Right ventricle myocardium inferior (tissue), 1 donor: ENCODE measurements around the gene TNFSF9. TPM values are rescaled to one million over a fixed set of nuclear protein-coding genes. Genes with fewer than 3 reads are reported as not detected.
"Not testable (repeated sequence)": the region's sequence is repeated elsewhere in the genome, so short reads cannot be mapped to it uniquely, and the experiment has no call there.

Experiments
- ATAC-seq: fragments of 200-7000 bp; cut with Tn5 transposase; one replicate; pipeline ENCODE4 v1.9.1; 2020; ENCODE audit warnings: mild to moderate bottlenecking, moderate library complexity
- DNase-seq: peaks from one replicate; pipeline ENCODE4 v3.0.0; 2021; ENCODE audit errors: missing footprints
- intact Hi-C: fragments of 100-400 bp; cut with DNase I; formaldehyde crosslinking; loops from one replicate; pipeline ENCODE4 v1.11.0; 2022
- total RNA-seq: library from RNA; stranded (reverse); fragmentation: NEBNext Ultra II Directional; extraction: Animal tissue kit (Norgen Biotek cat#: 25700); gene quantifications from one replicate; pipeline ENCODE4 v1.2.1, GENCODE V29; 2021
- donor health status: DM: no; HTN: yes; CAD: no; lungs with severe emphysema.

The TNFSF9 gene
- total RNA-seq, 1 donor from 2014 or later: 0.78 TPM

GRCh38 chr19:6503407-6504201 lies 27.2 kb upstream of the TNFSF9 start:
- ATAC-seq (no peak), DNase-seq (no peak)
- intact Hi-C loops: no loop called here

- intact Hi-C loops, DNase-seq, ATAC-seq: not testable (repeated sequence)
Measured at GRCh38 chr19:6508028-6508771, 22.6 kb upstream of the TNFSF9 start.

GRCh38 chr19:6509118-6509971 lies 21.5 kb upstream of the TNFSF9 start:
- DNase-seq (peak; percentile 80), ATAC-seq (peak; percentile 63)
- intact Hi-C loops: no loop called here

- DNase-seq (no peak), ATAC-seq (no peak)
Measured at GRCh38 chr19:6510618-6511017, 20.2 kb upstream of the TNFSF9 start.

GRCh38 chr19:6514089-6514488 lies 16.7 kb upstream of the TNFSF9 start:
- ATAC-seq: no peak
- DNase-seq: no peak
- intact Hi-C loops: loop anchor here (10.0 kb wide), 1 partner anchor 491 kb away; no protein-coding TSS in a partner anchor

More at GRCh38 chr19:6510618-6511017, 20.2 kb upstream of the TNFSF9 start:
- intact Hi-C loops: loop anchor here (10.0 kb wide), 1 partner anchor 494 kb away; no protein-coding TSS in a partner anchor

- ATAC-seq (no peak), DNase-seq (no peak)
- intact Hi-C loops: loop anchor here (10.0 kb wide), 1 partner anchor 490 kb away; no protein-coding TSS in a partner anchor
Measured at GRCh38 chr19:6514926-6515544, 15.8 kb upstream of the TNFSF9 start.

- peak; percentile 95 for DNase-seq
- intact Hi-C loops: loop anchor here (2.0 to 10.0 kb wide), 4 partner anchors 117 to 489 kb away; partner anchors contain the start of gene GPR108
- ATAC-seq: peak; percentile 93
Measured at GRCh38 chr19:6516018-6516658, 14.7 kb upstream of the TNFSF9 start.

- ATAC-seq (peak; percentile 93), DNase-seq (peak; percentile 96)
- intact Hi-C loops: loop anchor here (2.0 to 10.0 kb wide), 4 partner anchors 116 to 488 kb away; partner anchors contain the start of gene GPR108
Measured at GRCh38 chr19:6516659-6517291, 14.1 kb upstream of the TNFSF9 start.

GRCh38 chr19:6518145-6518911 lies 12.5 kb upstream of the TNFSF9 start:
- DNase-seq (no peak), ATAC-seq (no peak)
- intact Hi-C loops: loop anchor here (10.0 kb wide), 1 partner anchor 486 kb away; no protein-coding TSS in a partner anchor

- no peak for ATAC-seq
- DNase-seq: no peak
- intact Hi-C loops: loop anchor here (10.0 kb wide), 1 partner anchor 486 kb away; no protein-coding TSS in a partner anchor
Measured at GRCh38 chr19:6519289-6519688, 11.5 kb upstream of the TNFSF9 start.

GRCh38 chr19:6521718-6522646 lies 8.8 kb upstream of the TNFSF9 start:
- DNase-seq (no peak), ATAC-seq (no peak)
- intact Hi-C loops: no loop called here

GRCh38 chr19:6522712-6523111 lies 8.1 kb upstream of the TNFSF9 start:
- ATAC-seq (no peak), DNase-seq (no peak)
- intact Hi-C loops: no loop called here

- no peak for DNase-seq
- intact Hi-C loops: no loop called here
- no peak for ATAC-seq
Measured at GRCh38 chr19:6524311-6524710, 6.5 kb upstream of the TNFSF9 start.

- intact Hi-C loops: no loop called here
- ATAC-seq (no peak), DNase-seq (no peak)
Measured at GRCh38 chr19:6527893-6528543, 2.8 kb upstream of the TNFSF9 start.

GRCh38 chr19:6528544-6529121 lies 2.2 kb upstream of the TNFSF9 start:
- peak; percentile 79 for DNase-seq
- peak; percentile 80 for ATAC-seq

More at GRCh38 chr19:6528544-6529121, 2.2 kb upstream of the TNFSF9 start:
- intact Hi-C loops: no loop called here
